ENCODE measurements around the gene NFKB1.

DNA sequence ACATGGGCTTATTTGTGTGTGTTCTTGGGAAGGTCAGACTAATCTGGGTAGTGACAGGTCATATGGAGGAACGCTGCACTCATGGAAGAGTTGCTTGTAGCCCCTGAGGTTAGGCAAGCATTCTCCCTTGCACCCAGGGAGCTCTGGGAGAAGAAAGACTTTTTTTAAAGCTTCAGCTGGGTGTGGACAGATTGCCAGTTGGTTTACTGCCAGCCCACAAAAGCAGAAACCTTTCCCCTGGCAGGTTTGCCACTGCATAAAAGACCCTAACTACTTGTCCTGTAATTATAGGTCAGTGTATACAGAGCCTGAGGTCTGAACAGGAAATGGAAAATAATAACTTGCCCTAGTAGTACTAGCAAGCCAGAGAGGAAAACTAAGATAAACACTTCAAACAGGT, 7.4 kb upstream of the NFKB1 start:
- TF ChIP-seq, protein P1, sequence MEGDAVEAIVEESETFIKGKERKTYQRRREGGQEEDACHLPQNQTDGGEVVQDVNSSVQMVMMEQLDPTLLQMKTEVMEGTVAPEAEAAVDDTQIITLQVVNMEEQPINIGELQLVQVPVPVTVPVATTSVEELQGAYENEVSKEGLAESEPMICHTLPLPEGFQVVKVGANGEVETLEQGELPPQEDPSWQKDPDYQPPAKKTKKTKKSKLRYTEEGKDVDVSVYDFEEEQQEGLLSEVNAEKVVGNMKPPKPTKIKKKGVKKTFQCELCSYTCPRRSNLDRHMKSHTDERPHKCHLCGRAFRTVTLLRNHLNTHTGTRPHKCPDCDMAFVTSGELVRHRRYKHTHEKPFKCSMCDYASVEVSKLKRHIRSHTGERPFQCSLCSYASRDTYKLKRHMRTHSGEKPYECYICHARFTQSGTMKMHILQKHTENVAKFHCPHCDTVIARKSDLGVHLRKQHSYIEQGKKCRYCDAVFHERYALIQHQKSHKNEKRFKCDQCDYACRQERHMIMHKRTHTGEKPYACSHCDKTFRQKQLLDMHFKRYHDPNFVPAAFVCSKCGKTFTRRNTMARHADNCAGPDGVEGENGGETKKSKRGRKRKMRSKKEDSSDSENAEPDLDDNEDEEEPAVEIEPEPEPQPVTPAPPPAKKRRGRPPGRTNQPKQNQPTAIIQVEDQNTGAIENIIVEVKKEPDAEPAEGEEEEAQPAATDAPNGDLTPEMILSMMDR (IDR thresholded peaks at IDR 0.05; ENCODE audit: insufficient read depth, low read length, poor library complexity, severe bottlenecking), result no peak
- TF ChIP-seq EZH2phosphoT487 (conservative IDR thresholded peaks at IDR 0.05; ENCODE audit: low read length), result no peak

Measured in SU-DHL-6 (cell line).